Measurements from ENCODE around the gene ATXN7L1. TPM values are rescaled to one million over a fixed set of nuclear protein-coding genes. Genes with fewer than 3 reads are reported as not detected.

The ATXN7L1 gene
- total RNA-seq, 1 experiment from 2014 or later, result 38.5 TPM

GRCh38 chr7:105911961-105912575 lies 35.7 kb upstream of the ATXN7L1 start:
- TF ChIP-seq RELA (CRISPR knock-in tag; IDR thresholded peaks at IDR 0.05; ENCODE audit: borderline replicate concordance) (no peak), NFYB (CRISPR knock-in tag; conservative IDR thresholded peaks at IDR 0.05; ENCODE audit: low read depth) (no peak), ZNF219 (CRISPR knock-in tag; IDR thresholded peaks at IDR 0.05; ENCODE audit: borderline replicate concordance) (no peak), NR3C1 (CRISPR knock-in tag; conservative IDR thresholded peaks at IDR 0.05; ENCODE audit: low read depth) (no peak), SMAD3 (CRISPR knock-in tag; IDR thresholded peaks at IDR 0.05; ENCODE audit: borderline replicate concordance) (no peak), ZNF138 (CRISPR knock-in tag; conservative IDR thresholded peaks at IDR 0.05) (no peak), TCF7 (CRISPR knock-in tag; IDR thresholded peaks at IDR 0.05; ENCODE audit: low read depth) (no peak), ZNF121 (CRISPR knock-in tag; IDR thresholded peaks at IDR 0.05) (no peak), ZNF423 (CRISPR knock-in tag; IDR thresholded peaks at IDR 0.05) (no peak), ZNF263 (CRISPR knock-in tag; IDR thresholded peaks at IDR 0.05; ENCODE audit: low read depth) (no peak)
- TF ChIP-seq, protein P1, sequence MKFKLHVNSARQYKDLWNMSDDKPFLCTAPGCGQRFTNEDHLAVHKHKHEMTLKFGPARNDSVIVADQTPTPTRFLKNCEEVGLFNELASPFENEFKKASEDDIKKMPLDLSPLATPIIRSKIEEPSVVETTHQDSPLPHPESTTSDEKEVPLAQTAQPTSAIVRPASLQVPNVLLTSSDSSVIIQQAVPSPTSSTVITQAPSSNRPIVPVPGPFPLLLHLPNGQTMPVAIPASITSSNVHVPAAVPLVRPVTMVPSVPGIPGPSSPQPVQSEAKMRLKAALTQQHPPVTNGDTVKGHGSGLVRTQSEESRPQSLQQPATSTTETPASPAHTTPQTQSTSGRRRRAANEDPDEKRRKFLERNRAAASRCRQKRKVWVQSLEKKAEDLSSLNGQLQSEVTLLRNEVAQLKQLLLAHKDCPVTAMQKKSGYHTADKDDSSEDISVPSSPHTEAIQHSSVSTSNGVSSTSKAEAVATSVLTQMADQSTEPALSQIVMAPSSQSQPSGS (CRISPR knock-in tag; IDR thresholded peaks at IDR 0.05; ENCODE audit: borderline replicate concordance, low read depth), result no peak
- TF ChIP-seq, protein P2, sequence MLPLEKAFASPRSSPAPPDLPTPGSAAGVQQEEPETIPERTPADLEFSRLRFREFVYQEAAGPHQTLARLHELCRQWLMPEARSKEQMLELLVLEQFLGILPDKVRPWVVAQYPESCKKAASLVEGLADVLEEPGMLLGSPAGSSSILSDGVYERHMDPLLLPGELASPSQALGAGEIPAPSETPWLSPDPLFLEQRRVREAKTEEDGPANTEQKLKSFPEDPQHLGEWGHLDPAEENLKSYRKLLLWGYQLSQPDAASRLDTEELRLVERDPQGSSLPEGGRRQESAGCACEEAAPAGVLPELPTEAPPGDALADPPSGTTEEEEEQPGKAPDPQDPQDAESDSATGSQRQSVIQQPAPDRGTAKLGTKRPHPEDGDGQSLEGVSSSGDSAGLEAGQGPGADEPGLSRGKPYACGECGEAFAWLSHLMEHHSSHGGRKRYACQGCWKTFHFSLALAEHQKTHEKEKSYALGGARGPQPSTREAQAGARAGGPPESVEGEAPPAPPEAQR (CRISPR knock-in tag; IDR thresholded peaks at IDR 0.05), result no peak
- TF ChIP-seq, protein P3, sequence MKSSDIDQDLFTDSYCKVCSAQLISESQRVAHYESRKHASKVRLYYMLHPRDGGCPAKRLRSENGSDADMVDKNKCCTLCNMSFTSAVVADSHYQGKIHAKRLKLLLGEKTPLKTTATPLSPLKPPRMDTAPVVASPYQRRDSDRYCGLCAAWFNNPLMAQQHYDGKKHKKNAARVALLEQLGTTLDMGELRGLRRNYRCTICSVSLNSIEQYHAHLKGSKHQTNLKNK (CRISPR knock-in tag; IDR thresholded peaks at IDR 0.05), result no peak
- Mint-ChIP-seq H3K36me3 (peaks cover 38% of the 10 kb centered on the region), H3K9me3 (peaks cover 11% of the 10 kb centered on the region), H3K27me3 (ENCODE audit: low read depth) (no peaks in the 10 kb centered on the region), H3K27ac (no peak overlapping the region), H3K4me1 (peaks cover 11% of the 10 kb centered on the region), H3K4me3 (no peak overlapping the region)
- DNase-seq (ENCODE audit: low spot score), result no peak
- ATAC-seq, result no peak
- ChIA-PET CTCF (no interaction called here), POLR2A (no interaction called here)

DNA sequence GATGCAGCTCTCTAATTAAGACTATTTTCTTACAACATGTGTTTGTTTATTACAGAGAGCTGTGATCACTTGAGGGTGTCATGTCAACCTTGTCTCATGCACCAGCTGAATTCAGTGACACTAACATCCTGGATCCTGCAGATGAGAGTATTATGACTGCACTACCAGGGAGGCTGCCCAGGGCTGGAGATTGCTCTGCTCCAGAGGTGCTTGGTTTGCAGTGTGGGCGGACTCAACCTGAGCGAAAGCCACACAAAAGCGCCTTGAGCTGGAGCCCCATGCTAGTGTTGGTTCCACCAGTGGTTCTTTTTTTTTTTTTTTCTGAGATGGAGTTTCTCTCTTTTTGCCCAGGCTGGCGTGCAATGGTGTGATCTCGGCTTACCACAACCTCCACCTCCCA lies 33.8 kb upstream of the ATXN7L1 start:
- no peak for DNase-seq (ENCODE audit: low spot score)
- Mint-ChIP-seq H3K4me1 (peaks cover 30% of the 10 kb centered on the region), H3K9me3 (peaks cover 11% of the 10 kb centered on the region), H3K27ac (no peak overlapping the region), H3K27me3 (ENCODE audit: low read depth) (no peaks in the 10 kb centered on the region), H3K36me3 (peaks cover 31% of the 10 kb centered on the region), H3K4me3 (no peak overlapping the region)
- CTCF ChIA-PET, result no interaction called here
- no peak for TF ChIP-seq TEAD1 (CRISPR knock-in tag; IDR thresholded peaks at IDR 0.05)
- no peak for TF ChIP-seq FOXP1 (CRISPR knock-in tag; IDR thresholded peaks at IDR 0.05; ENCODE audit: borderline replicate concordance)
- ATAC-seq, result no peak
- POLR2A ChIA-PET, result interaction anchor here (0.7 kb wide), 1 partner anchor 29 kb away, joined by 7 read pairs; no protein-coding TSS in a partner anchor

DNA sequence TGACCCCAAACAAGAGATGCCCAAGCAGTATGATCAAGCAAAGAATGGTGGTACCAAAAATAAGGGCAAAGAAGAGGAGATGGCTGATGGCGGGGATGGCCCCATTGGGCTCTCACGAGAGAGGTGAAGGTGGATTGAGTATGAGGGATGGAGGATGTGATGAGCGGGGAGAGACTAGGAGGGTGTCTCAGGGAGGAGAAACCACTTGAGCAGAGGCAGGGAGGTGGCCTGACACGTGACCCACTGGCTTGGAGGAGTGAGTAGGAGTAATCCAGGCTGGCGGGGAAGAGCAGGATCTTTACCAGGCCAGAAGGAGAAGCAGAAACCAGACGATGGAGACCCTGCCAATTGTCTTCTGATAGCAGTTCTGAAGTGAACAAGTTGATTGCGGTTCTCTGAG lies 33.3 kb upstream of the ATXN7L1 start:
- Mint-ChIP-seq H3K27me3 (ENCODE audit: low read depth) (no peaks in the 10 kb centered on the region), H3K36me3 (peaks cover 31% of the 10 kb centered on the region), H3K27ac (peak overlapping the region; percentile 8; the same call in 1 of the 2 replicates), H3K4me3 (no peak overlapping the region), H3K4me1 (peaks cover 34% of the 10 kb centered on the region), H3K9me3 (peaks cover 11% of the 10 kb centered on the region)
- DNase-seq (ENCODE audit: low spot score) (no peak), ATAC-seq (no peak)
- ChIA-PET CTCF (no interaction called here), POLR2A (no interaction called here)
- TF ChIP-seq ATF1 (CRISPR knock-in tag; IDR thresholded peaks at IDR 0.05) (no peak), IRF1 (CRISPR knock-in tag; IDR thresholded peaks at IDR 0.05) (no peak), ZNF281 (CRISPR knock-in tag; IDR thresholded peaks at IDR 0.05) (no peak)
- TF ChIP-seq, protein P4, sequence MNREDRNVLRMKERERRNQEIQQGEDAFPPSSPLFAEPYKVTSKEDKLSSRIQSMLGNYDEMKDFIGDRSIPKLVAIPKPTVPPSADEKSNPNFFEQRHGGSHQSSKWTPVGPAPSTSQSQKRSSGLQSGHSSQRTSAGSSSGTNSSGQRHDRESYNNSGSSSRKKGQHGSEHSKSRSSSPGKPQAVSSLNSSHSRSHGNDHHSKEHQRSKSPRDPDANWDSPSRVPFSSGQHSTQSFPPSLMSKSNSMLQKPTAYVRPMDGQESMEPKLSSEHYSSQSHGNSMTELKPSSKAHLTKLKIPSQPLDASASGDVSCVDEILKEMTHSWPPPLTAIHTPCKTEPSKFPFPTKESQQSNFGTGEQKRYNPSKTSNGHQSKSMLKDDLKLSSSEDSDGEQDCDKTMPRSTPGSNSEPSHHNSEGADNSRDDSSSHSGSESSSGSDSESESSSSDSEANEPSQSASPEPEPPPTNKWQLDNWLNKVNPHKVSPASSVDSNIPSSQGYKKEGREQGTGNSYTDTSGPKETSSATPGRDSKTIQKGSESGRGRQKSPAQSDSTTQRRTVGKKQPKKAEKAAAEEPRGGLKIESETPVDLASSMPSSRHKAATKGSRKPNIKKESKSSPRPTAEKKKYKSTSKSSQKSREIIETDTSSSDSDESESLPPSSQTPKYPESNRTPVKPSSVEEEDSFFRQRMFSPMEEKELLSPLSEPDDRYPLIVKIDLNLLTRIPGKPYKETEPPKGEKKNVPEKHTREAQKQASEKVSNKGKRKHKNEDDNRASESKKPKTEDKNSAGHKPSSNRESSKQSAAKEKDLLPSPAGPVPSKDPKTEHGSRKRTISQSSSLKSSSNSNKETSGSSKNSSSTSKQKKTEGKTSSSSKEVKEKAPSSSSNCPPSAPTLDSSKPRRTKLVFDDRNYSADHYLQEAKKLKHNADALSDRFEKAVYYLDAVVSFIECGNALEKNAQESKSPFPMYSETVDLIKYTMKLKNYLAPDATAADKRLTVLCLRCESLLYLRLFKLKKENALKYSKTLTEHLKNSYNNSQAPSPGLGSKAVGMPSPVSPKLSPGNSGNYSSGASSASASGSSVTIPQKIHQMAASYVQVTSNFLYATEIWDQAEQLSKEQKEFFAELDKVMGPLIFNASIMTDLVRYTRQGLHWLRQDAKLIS (CRISPR knock-in tag; IDR thresholded peaks at IDR 0.05; ENCODE audit: borderline replicate concordance), result no peak
- TF ChIP-seq, protein P5, sequence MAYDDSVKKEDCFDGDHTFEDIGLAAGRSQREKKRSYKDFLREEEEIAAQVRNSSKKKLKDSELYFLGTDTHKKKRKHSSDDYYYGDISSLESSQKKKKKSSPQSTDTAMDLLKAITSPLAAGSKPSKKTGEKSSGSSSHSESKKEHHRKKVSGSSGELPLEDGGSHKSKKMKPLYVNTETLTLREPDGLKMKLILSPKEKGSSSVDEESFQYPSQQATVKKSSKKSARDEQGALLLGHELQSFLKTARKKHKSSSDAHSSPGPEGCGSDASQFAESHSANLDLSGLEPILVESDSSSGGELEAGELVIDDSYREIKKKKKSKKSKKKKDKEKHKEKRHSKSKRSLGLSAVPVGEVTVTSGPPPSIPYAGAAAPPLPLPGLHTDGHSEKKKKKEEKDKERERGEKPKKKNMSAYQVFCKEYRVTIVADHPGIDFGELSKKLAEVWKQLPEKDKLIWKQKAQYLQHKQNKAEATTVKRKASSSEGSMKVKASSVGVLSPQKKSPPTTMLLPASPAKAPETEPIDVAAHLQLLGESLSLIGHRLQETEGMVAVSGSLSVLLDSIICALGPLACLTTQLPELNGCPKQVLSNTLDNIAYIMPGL (CRISPR knock-in tag; IDR thresholded peaks at IDR 0.05), result no peak
